Esophagus squamous epithelium (tissue), 5 donors: Measurements from ENCODE around the gene SMG7. TPM values are rescaled to one million over a fixed set of nuclear protein-coding genes. Genes with fewer than 3 reads are reported as not detected.

Experiments
- DNase-seq: peaks from one replicate; lab custom pipeline; 2025; lab: John Stamatoyannopoulos, UW
- H3K27ac ChIP-seq, 4 donors: fragments of 200-600 bp; sonication (generic); one replicate each; pipeline ENCODE4 v1.5.1; 2016 to 2019; ENCODE audit warnings: mild to moderate bottlenecking in 1 of 4
- H3K27me3 ChIP-seq, 4 donors: fragments of 200-600 bp; sonication (generic); 1 replicate in 3 of 4; 2 replicates in 1 of 4; pipeline versions ENCODE4 v1.5.1 to v1.6.0; 2017 to 2021; ENCODE audit warnings: antibody characterized with exemption in 1 of 4
- H3K36me3 ChIP-seq, 3 donors: fragments of 200-600 bp; sonication (generic); one replicate each; pipeline ENCODE4 v1.5.1; 2016 to 2019
- H3K4me1 ChIP-seq, 3 donors: fragments of 200-600 bp; sonication (generic); one replicate each; pipeline ENCODE4 v1.5.1; 2017 to 2019
- H3K4me3 ChIP-seq, 4 donors: fragments of 200-600 bp; sonication (generic); 1 replicate in 3 of 4; 2 replicates in 1 of 4; pipeline ENCODE4 v1.5.1; 2016 to 2019; ENCODE audit warnings: mild to moderate bottlenecking in 2 of 4, moderate library complexity in 1 of 4
- H3K9me3 ChIP-seq, 3 donors: fragments of 200-600 bp; sonication (generic); one replicate each; pipeline ENCODE4 v1.5.1; 2016 to 2019
- CTCF ChIP-seq, 6 experiments: fragments of 450-650 bp in 4 of 6; fragments of 200-600 bp in 2 of 6; sonication (generic) in 2 of 6; IDR thresholded peaks; one replicate each; pipeline ENCODE4 v1.5.1; 2016 to 2019; ENCODE audit warnings: antibody characterized with exemption in 6 of 6, mild to moderate bottlenecking in 4 of 6, moderate library complexity in 4 of 6
- POLR2A ChIP-seq, 4 donors: fragments of 450-650 bp; IDR thresholded peaks; one replicate each; pipeline ENCODE4 v1.6.1; 2017; ENCODE audit warnings: antibody characterized with exemption in 4 of 4, mild to moderate bottlenecking in 4 of 4, moderate library complexity in 3 of 4
- WGBS, 2 donors: methylation state at CpG; one replicate each; pipeline ENCODE4 v1.1.5; 2018; 5-methylcytosine and 5-hydroxymethylcytosine counted together
- intact Hi-C: fragments of 100-400 bp; cut with DNase I; formaldehyde crosslinking; loops from one replicate; pipeline ENCODE4 v1.15.0; 2022
- total RNA-seq, 4 donors: library from RNA; depleted of rRNA; stranded (reverse); fragments of >200 nt; gene quantifications; one replicate each; pipeline ENCODE4 v1.1.0, GENCODE V29; 2016
- donor health status: DM: yes; HTN: yes; CAD: no.

The SMG7 gene
- total RNA-seq, 4 donors from 2014 or later = 15.8 to 46.5 (median 35.3) TPM

- TF ChIP-seq POLR2A (IDR thresholded peaks at IDR 0.05) (no peak), CTCF (IDR thresholded peaks at IDR 0.05) (no peak)
- Histone ChIP-seq H3K36me3 (no peaks in the 10 kb centered on the region), H3K4me1 (peaks cover 6 to 34% (median 9%) of the 10 kb centered on the region in 3 donors), H3K9me3 (no peaks in the 10 kb centered on the region), H3K27ac (no peak overlapping the region), H3K4me3 (no peak overlapping the region), H3K27me3 (no peaks in the 10 kb centered on the region)
- whole genome bisulfite sequencing, 2 donors = 100% methylated on average over 1 of the region's 1 CpG; no CpG with 5 or more reads in 1 of the 2 donors
- intact Hi-C loops = no loop called here
- no peak for DNase-seq
Measured at GRCh38 chr1:183586455-183586854, 114.2 kb downstream of the SMG7 start.

GRCh38 chr1:183586926-183587325 is 114.6 kb downstream of the SMG7 start:
- peaks cover 6 to 35% (median 9%) of the 10 kb centered on the region in 3 donors for H3K4me1 ChIP-seq
- DNase-seq = no peak
- no peaks in the 10 kb centered on the region for H3K36me3 ChIP-seq
- H3K4me3 ChIP-seq = no peak overlapping the region
- no peaks in the 10 kb centered on the region for H3K9me3 ChIP-seq
- no peak for TF ChIP-seq CTCF (IDR thresholded peaks at IDR 0.05)
- no peak for TF ChIP-seq POLR2A (IDR thresholded peaks at IDR 0.05)
- H3K27ac ChIP-seq = no peak overlapping the region
- intact Hi-C loops = no loop called here
- H3K27me3 ChIP-seq = no peaks in the 10 kb centered on the region
- 93 to 94% methylated on average over 8 of the region's 8 CpGs for WGBS, 2 donors

- Histone ChIP-seq H3K4me1 (peaks cover 6 to 41% (median 9%) of the 10 kb centered on the region in 3 donors), H3K4me3 (peak overlapping the region in 1 of 4 donors; percentile 44), H3K27ac (peak overlapping the region; percentile 79 to 83 (median 82)), H3K27me3 (no peaks in the 10 kb centered on the region), H3K36me3 (no peaks in the 10 kb centered on the region), H3K9me3 (no peaks in the 10 kb centered on the region)
- no peak for DNase-seq
- intact Hi-C loops = no loop called here
- TF ChIP-seq POLR2A (IDR thresholded peaks at IDR 0.05) (no peak), CTCF (IDR thresholded peaks at IDR 0.05) (no peak)
Measured at GRCh38 chr1:183588827-183589226, 116.5 kb downstream of the SMG7 start.

- no peak for DNase-seq
- WGBS, 2 donors = 77 to 90% methylated on average over 5 of the region's 5 CpGs
- Histone ChIP-seq H3K4me1 (peaks cover 6 to 41% (median 9%) of the 10 kb centered on the region in 3 donors), H3K27me3 (no peaks in the 10 kb centered on the region), H3K36me3 (no peaks in the 10 kb centered on the region), H3K9me3 (no peaks in the 10 kb centered on the region), H3K4me3 (peak overlapping the region in 2 of 4 donors; percentile 18 to 44), H3K27ac (peak overlapping the region; percentile 79 to 83 (median 82))
- no peak for TF ChIP-seq CTCF (IDR thresholded peaks at IDR 0.05)
- TF ChIP-seq POLR2A (IDR thresholded peaks at IDR 0.05) = no peak
- intact Hi-C loops = no loop called here
Measured at GRCh38 chr1:183589384-183589783, 117.1 kb downstream of the SMG7 start.

GRCh38 chr1:183589874-183590243 is 117.6 kb downstream of the SMG7 start:
- no peak for DNase-seq
- no peaks in the 10 kb centered on the region for H3K9me3 ChIP-seq
- 59 to 61% methylated on average over 4 of the region's 4 CpGs for WGBS, 2 donors
- peaks cover 6 to 41% (median 9%) of the 10 kb centered on the region in 3 donors for H3K4me1 ChIP-seq
- H3K27me3 ChIP-seq = no peaks in the 10 kb centered on the region
- TF ChIP-seq CTCF (IDR thresholded peaks at IDR 0.05) = no peak
- no peak for TF ChIP-seq POLR2A (IDR thresholded peaks at IDR 0.05)
- H3K4me3 ChIP-seq = peak overlapping the region in 2 of 4 donors; percentile 18 to 44
- intact Hi-C loops = no loop called here
- no peaks in the 10 kb centered on the region for H3K36me3 ChIP-seq
- H3K27ac ChIP-seq = peak overlapping the region; percentile 79 to 83 (median 82)
